Testis (tissue), 2 donors: ENCODE data around the gene TGM5.

ENCODE experiments used
- POLR2A ChIP-seq: fragments of 450-650 bp; IDR thresholded peaks from one replicate; pipeline ENCODE4 v1.6.1; 2017; ENCODE audit warnings: antibody characterized with exemption, mild to moderate bottlenecking, moderate library complexity
- TF ChIP-seq, protein P1 (sequence below), 3 experiments: fragments of 450-650 bp in 2 of 3; fragments of 200-600 bp in 1 of 3; sonication (generic) in 1 of 3; IDR thresholded peaks; one replicate each; pipeline ENCODE4 v1.5.1; 2016 to 2019; ENCODE audit warnings: antibody characterized with exemption in 3 of 3, mild to moderate bottlenecking in 2 of 3, moderate library complexity in 1 of 3

DNA sequence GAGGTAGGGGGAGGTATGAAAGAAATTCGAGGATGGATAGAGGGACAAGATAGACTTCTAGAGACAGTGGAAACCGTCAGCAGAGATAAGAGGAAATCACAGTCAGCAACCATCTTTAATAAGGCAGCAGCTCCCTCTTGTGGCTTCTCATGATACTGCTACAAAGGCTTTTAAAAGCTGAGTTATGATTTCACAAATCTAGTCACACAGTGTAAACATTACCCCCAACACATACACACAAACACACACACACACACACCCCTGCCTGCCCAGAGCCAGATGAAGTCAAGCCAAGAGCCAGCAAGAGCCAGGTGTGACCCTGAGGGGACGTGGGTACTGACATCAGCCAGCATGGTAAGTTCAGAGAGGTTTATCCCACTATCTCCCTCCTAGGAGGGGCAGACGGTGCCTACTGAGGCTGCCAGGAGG lies 18.9 kb upstream of the TGM5 start:
- TF ChIP-seq, protein P1, sequence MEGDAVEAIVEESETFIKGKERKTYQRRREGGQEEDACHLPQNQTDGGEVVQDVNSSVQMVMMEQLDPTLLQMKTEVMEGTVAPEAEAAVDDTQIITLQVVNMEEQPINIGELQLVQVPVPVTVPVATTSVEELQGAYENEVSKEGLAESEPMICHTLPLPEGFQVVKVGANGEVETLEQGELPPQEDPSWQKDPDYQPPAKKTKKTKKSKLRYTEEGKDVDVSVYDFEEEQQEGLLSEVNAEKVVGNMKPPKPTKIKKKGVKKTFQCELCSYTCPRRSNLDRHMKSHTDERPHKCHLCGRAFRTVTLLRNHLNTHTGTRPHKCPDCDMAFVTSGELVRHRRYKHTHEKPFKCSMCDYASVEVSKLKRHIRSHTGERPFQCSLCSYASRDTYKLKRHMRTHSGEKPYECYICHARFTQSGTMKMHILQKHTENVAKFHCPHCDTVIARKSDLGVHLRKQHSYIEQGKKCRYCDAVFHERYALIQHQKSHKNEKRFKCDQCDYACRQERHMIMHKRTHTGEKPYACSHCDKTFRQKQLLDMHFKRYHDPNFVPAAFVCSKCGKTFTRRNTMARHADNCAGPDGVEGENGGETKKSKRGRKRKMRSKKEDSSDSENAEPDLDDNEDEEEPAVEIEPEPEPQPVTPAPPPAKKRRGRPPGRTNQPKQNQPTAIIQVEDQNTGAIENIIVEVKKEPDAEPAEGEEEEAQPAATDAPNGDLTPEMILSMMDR (IDR thresholded peaks at IDR 0.05), result peak; percentile 75 to 85 (median 80)
- no peak for TF ChIP-seq POLR2A
